Measurements from ENCODE around the gene HLA-DMA.

DNA sequence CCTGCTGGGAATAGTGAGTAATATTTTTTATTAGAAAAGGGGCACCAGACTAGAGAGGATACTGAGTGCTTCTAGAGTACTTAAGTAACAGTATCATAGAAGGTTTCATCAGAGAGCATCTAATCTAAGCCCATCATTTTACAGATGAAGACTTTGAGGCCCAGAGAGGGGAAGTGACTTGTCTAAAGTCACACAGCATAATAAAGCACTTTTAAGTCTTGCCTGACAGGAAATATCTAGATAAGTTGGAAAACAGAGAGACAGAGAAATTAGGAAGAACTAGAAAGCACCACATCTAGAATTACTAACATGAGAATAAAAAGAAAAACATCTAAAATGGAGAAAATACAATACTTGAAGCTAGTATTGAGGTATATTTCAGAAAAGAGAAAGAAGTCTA, 6.0 kb downstream of the HLA-DMA start:
- TF ChIP-seq, protein P1, sequence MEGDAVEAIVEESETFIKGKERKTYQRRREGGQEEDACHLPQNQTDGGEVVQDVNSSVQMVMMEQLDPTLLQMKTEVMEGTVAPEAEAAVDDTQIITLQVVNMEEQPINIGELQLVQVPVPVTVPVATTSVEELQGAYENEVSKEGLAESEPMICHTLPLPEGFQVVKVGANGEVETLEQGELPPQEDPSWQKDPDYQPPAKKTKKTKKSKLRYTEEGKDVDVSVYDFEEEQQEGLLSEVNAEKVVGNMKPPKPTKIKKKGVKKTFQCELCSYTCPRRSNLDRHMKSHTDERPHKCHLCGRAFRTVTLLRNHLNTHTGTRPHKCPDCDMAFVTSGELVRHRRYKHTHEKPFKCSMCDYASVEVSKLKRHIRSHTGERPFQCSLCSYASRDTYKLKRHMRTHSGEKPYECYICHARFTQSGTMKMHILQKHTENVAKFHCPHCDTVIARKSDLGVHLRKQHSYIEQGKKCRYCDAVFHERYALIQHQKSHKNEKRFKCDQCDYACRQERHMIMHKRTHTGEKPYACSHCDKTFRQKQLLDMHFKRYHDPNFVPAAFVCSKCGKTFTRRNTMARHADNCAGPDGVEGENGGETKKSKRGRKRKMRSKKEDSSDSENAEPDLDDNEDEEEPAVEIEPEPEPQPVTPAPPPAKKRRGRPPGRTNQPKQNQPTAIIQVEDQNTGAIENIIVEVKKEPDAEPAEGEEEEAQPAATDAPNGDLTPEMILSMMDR (IDR thresholded peaks at IDR 0.05; ENCODE audit: low read depth, low read length), result no peak
- TF ChIP-seq EZH2phosphoT487 (IDR thresholded peaks at IDR 0.05; ENCODE audit: low read depth), result no peak
